ENCODE data around the gene BRIP1.
"Not testable (repeated sequence)": the region's sequence is repeated elsewhere in the genome, so short reads cannot be mapped to it uniquely, and the experiment has no call there.

Gene BRIP1

GRCh38 chr17:61826866-61827265 is 36.5 kb downstream of the BRIP1 start:
- not testable (repeated sequence) for DNase-seq

GRCh38 chr17:61826198-61826597 is 37.1 kb downstream of the BRIP1 start:
- not testable (repeated sequence) for DNase-seq

- no peak for DNase-seq
Measured at GRCh38 chr17:61825448-61826137, 37.7 kb downstream of the BRIP1 start.

GRCh38 chr17:61822326-61823285 is 40.7 kb downstream of the BRIP1 start:
- DNase-seq = no peak

GRCh38 chr17:61821655-61822054 is 41.7 kb downstream of the BRIP1 start:
- DNase-seq = no peak

GRCh38 chr17:61819265-61819664 is 44.1 kb downstream of the BRIP1 start:
- DNase-seq = not testable (repeated sequence)

GRCh38 chr17:61818225-61818624 is 45.1 kb downstream of the BRIP1 start:
- DNase-seq = no peak

- DNase-seq = no peak
Measured at GRCh38 chr17:61817452-61817851, 45.9 kb downstream of the BRIP1 start.

GRCh38 chr17:61816538-61816937 is 46.8 kb downstream of the BRIP1 start:
- DNase-seq = no peak

- DNase-seq = peak; percentile 7
Measured at GRCh38 chr17:61815863-61816503, 47.3 kb downstream of the BRIP1 start.

- no peak for DNase-seq
Measured at GRCh38 chr17:61814485-61814884, 48.8 kb downstream of the BRIP1 start.

GRCh38 chr17:61813211-61813610 is 50.1 kb downstream of the BRIP1 start:
- DNase-seq = no peak

- no peak for DNase-seq
Measured at GRCh38 chr17:61812747-61813146, 50.6 kb downstream of the BRIP1 start.

GRCh38 chr17:61809816-61810392 is 53.4 kb downstream of the BRIP1 start:
- peak; percentile 36 for DNase-seq

- DNase-seq = no peak
Measured at GRCh38 chr17:61808442-61808841, 54.9 kb downstream of the BRIP1 start.

- DNase-seq = no peak
Measured at GRCh38 chr17:61806936-61807335, 56.4 kb downstream of the BRIP1 start.

GRCh38 chr17:61806081-61806828 is 57.1 kb downstream of the BRIP1 start:
- DNase-seq = no peak

- DNase-seq = no peak
Measured at GRCh38 chr17:61805399-61805798, 57.9 kb downstream of the BRIP1 start.

- no peak for DNase-seq
Measured at GRCh38 chr17:61803796-61804195, 59.5 kb downstream of the BRIP1 start.

- DNase-seq = no peak
Measured at GRCh38 chr17:61803216-61803615, 60.1 kb downstream of the BRIP1 start.

GRCh38 chr17:61799812-61800484 is 63.4 kb downstream of the BRIP1 start:
- no peak for DNase-seq

- DNase-seq = no peak
Measured at GRCh38 chr17:61797283-61797682, 66.0 kb downstream of the BRIP1 start.

Measured in SHP77 treated with DMSO at 0.1 percent for 48 hours (cell line).